Colonic mucosa (tissue), 4 donors: Measurements from ENCODE around the gene UBAP1L. TPM values are rescaled to one million over a fixed set of nuclear protein-coding genes. Genes with fewer than 3 reads are reported as not detected.

Experiments used
- DNase-seq: peaks from one replicate; pipeline ENCODE4 v3.0.0-alpha.2; 2020
- H3K27ac ChIP-seq: fragments of 200-600 bp; one replicate; pipeline ENCODE4 v1.8.0; 2021
- H3K27me3 ChIP-seq: fragments of 200-600 bp; one replicate; pipeline ENCODE4 v1.8.0; 2021
- H3K36me3 ChIP-seq: fragments of 200-600 bp; one replicate; pipeline ENCODE4 v1.8.0; 2021
- H3K4me1 ChIP-seq: fragments of 200-600 bp; one replicate; pipeline ENCODE4 v1.8.0; 2021; ENCODE audit warnings: mild to moderate bottlenecking
- H3K4me3 ChIP-seq: fragments of 200-600 bp; one replicate; pipeline ENCODE4 v1.8.0; 2021
- H3K9ac ChIP-seq, 2 donors: one replicate each; pipeline ENCODE4 v1.7.0; 2013; ENCODE audit warnings: control low read depth in 2 of 2, low read depth in 2 of 2, low read length in 2 of 2
- H3K9me3 ChIP-seq: fragments of 200-600 bp; one replicate; pipeline ENCODE4 v1.8.0; 2021
- CTCF ChIP-seq: fragments of 200-600 bp; IDR thresholded peaks from one replicate; pipeline ENCODE4 v1.8.0; 2022; ENCODE audit warnings: antibody characterized with exemption, mild to moderate bottlenecking
- intact Hi-C: fragments of 100-400 bp; cut with DNase I; formaldehyde crosslinking; loops from one replicate; pipeline ENCODE4 v1.14.1; 2022
- total RNA-seq, 2 donors: library from RNA; stranded (reverse); fragmentation: NEBNext Ultra II Directional in 1 of 2; extraction: Animal tissue kit (Norgen Biotek cat#: 25700) in 1 of 2; gene quantifications; one replicate each; pipeline ENCODE4 v1.2.1, GENCODE V29; 2021
- donor health status: healthy.
- donor health status: DM: no; HTN: no; CAD: no.
- donor health status: DM: no; HTN: no; CAD: no.

The UBAP1L gene
- total RNA-seq, 2 donors from 2014 or later = 1.2 to 3.7 TPM

GRCh38 chr15:65055201-65055870, 59.7 kb downstream of the UBAP1L start:
- DNase-seq = peak; percentile 75
- TF ChIP-seq CTCF = no peak
- no peak overlapping the region for H3K9ac ChIP-seq
- H3K4me3 ChIP-seq = no peak overlapping the region
- no peaks in the 10 kb centered on the region for H3K9me3 ChIP-seq
- no peaks in the 10 kb centered on the region for H3K27me3 ChIP-seq
- peak overlapping the region; percentile 36 for H3K27ac ChIP-seq
- H3K4me1 ChIP-seq = peaks cover 11% of the 10 kb centered on the region
- intact Hi-C loops = loop anchor here (2.0 to 10.0 kb wide), 2 partner anchors 45 to 129 kb away; partner anchors contain the start of gene CLPX
- no peaks in the 10 kb centered on the region for H3K36me3 ChIP-seq

DNA sequence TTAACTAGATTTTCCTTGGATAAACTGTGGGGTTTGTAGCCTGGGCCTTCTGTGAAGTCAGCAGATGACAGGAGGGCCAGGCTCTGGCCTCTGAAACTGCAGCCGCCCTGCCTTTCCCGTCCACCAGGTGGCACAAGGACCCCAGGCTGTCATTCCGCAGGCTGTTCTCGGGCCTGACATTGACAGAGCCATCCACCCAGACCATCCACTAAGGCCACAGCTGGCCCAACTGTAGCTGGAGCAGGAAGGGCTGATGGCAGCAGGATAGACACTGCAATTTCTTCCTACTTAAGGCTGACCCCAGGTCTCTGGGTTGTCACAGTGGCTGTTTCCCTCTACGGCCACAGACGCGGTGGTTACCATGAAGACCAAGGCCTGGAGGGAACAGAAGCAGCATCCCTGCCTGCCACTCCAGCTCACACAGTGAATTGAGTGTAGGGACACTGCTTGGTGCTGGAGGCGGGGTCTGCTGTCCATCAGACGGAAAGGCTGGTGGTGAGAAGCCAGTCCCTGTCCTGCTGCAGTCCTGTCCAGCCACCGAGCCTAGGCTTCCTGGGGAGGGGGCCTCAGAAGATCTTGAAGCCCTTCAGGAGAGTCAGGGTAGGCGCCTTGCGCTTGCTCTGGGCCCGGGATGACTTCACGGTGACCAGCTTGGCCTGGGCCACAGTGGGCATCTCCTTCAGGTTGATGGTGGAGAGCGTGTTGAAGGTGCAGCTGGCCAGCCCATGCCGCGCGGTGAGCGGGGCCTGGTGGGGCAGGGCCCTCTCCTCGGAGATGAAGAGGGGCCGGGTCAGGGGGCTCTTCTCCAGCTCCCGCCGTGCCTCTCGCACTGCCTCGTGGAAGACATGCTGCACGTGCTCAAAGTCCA, 60.4 kb downstream of the UBAP1L start:
- TF ChIP-seq CTCF = peak; percentile 94
- Histone ChIP-seq H3K4me3 (no peak overlapping the region), H3K4me1 (peaks cover 15% of the 10 kb centered on the region), H3K27me3 (no peaks in the 10 kb centered on the region), H3K9ac (no peak overlapping the region), H3K9me3 (no peaks in the 10 kb centered on the region), H3K36me3 (no peaks in the 10 kb centered on the region), H3K27ac (peak overlapping the region; percentile 36)
- intact Hi-C loops = loop anchor here (2.0 to 10.0 kb wide), 2 partner anchors 46 to 130 kb away; partner anchors contain the start of gene CLPX
- DNase-seq = peak; percentile 78

- Histone ChIP-seq H3K27me3 (no peaks in the 10 kb centered on the region), H3K4me1 (peaks cover 19% of the 10 kb centered on the region)
- intact Hi-C loops = loop anchor here (10.0 kb wide), 1 partner anchor 132 kb away; the partner anchor contains the start of gene CLPX
These were observed 62.0 kb downstream of the UBAP1L start for GRCh38 chr15:65052956-65053355.

GRCh38 chr15:65051266-65051665, 63.7 kb downstream of the UBAP1L start:
- TF ChIP-seq CTCF = no peak
- DNase-seq = no peak
- peak overlapping the region in 1 of 2 donors; percentile 36 for H3K9ac ChIP-seq
- no peaks in the 10 kb centered on the region for H3K27me3 ChIP-seq
- H3K4me1 ChIP-seq = peaks cover 19% of the 10 kb centered on the region
- no peak overlapping the region for H3K27ac ChIP-seq
- H3K9me3 ChIP-seq = no peaks in the 10 kb centered on the region
- no peak overlapping the region for H3K4me3 ChIP-seq
- H3K36me3 ChIP-seq = no peaks in the 10 kb centered on the region
- intact Hi-C loops = loop anchor here (10.0 kb wide), 1 partner anchor 134 kb away; the partner anchor contains the start of gene CLPX

More at GRCh38 chr15:65052956-65053355, 62.0 kb downstream of the UBAP1L start:
- Histone ChIP-seq H3K27ac (no peak overlapping the region), H3K9ac (no peak overlapping the region), H3K4me3 (no peak overlapping the region), H3K36me3 (no peaks in the 10 kb centered on the region), H3K9me3 (no peaks in the 10 kb centered on the region)
- DNase-seq = no peak
- TF ChIP-seq CTCF = no peak

GRCh38 chr15:65050270-65050669, 64.7 kb downstream of the UBAP1L start:
- Histone ChIP-seq H3K4me1 (peaks cover 19% of the 10 kb centered on the region), H3K36me3 (no peaks in the 10 kb centered on the region), H3K27me3 (no peaks in the 10 kb centered on the region), H3K4me3 (no peak overlapping the region), H3K9me3 (no peaks in the 10 kb centered on the region), H3K9ac (no peak overlapping the region), H3K27ac (no peak overlapping the region)
- intact Hi-C loops = loop anchor here (10.0 kb wide), 1 partner anchor 135 kb away; the partner anchor contains the start of gene CLPX
- TF ChIP-seq CTCF = no peak
- no peak for DNase-seq
